NCI-H69 (cell line): Measurements from ENCODE around the gene SUPT3H.

ENCODE experiments used
- DNase-seq: peaks from one replicate; lab custom pipeline; 2025; lab: John Stamatoyannopoulos, UW

Gene SUPT3H

DNA sequence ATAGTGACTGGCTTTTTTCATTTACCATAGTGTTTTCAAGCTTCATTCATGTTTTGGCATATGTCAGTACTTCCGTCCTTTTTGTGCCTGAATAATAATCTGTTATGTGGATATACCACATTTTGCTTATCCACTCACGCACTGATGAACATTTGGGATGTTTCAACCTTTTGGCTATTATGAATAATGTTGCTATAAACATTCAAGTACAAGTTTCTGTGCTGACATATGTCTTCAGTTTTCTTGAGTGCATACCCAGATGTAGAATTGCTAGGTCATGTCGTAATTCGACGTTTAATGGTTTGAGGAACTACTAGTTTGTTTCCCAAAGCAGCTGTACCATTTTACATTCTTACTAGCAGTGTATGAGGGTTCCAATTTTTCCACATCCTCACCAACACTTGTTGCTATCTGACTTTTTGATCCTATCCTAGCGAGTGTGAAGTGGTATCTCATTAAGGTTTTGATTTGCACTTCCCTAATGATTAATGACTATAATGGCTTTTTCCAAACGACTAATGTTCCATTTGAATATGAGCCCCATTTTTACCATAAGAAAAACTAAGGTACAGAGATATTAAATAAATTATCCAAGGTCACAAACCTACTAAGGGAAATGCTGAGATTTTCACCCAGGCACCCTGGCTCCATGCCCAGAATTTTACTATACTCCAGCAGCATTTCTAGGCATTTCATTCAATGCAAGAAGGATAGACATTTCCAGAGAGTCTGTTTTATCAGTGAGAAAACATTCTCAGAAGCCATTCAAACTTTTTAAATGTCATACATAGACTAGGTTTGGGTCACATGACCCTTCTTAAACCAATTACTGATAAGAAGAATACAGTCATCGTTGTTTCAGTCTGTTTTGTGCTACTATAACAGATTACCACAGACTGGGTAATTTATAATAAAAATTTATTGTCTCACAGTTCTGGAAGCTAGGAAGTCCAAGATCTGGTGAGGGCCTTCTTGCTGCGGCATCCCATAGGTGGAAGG, 120.7 kb downstream of the SUPT3H start:
- DNase-seq: no peak

DNA sequence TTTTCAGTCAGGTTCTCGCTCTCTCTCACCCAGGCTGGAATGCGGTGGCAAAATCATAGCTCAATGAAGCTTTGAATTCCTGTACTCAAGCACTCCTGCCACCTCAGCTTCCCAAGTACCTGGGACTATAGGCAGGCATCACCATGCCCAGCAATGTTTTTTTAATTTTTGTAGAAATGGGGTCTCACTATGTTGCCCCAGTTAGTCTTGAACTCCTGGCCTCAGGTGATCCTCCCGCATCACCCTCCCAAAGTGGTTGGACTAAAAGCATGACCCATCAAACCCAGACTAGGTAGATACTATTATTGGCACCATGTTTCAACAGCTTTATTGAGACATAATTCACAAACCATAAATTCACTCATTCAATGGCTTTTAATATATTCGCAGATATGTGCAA, 122.3 kb downstream of the SUPT3H start:
- no peak for DNase-seq

DNA sequence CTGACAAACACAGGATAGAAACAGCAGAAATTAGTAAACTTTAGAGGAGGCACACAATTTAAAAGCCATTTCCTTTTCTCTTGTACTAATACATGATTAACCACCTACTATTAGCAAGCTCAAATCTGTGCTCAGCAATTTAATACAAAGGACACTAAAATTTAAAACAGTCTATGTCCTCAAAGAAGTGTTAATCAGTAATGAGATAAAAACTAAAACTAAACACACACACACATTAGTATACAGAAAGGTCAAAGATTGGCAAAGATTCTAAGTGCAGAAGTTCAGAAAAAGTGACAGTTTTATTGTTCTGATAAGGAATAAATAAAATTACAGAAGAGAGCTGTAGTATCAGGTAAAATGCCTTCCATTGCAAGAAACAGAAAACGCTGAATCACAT, 123.5 kb downstream of the SUPT3H start:
- no peak for DNase-seq

DNA sequence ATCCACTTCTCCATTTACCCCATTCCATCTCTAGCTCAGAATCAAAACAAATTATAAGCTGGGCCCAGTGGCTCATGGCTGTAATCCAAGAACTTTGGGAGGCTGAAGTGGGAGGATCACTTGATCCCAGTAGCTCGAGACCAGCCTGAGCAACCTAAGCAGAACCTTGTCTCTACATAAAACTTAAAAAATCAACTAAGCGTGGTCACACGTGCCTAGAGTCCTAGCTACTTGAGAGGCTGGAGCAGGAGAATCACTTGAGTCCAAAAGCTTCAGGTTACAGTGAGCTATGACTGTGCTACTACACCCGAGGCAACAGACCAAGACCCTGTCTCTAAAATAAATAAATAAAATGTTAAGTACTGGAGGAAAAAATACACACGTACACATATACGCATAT, 124.3 kb downstream of the SUPT3H start:
- no peak for DNase-seq

DNA sequence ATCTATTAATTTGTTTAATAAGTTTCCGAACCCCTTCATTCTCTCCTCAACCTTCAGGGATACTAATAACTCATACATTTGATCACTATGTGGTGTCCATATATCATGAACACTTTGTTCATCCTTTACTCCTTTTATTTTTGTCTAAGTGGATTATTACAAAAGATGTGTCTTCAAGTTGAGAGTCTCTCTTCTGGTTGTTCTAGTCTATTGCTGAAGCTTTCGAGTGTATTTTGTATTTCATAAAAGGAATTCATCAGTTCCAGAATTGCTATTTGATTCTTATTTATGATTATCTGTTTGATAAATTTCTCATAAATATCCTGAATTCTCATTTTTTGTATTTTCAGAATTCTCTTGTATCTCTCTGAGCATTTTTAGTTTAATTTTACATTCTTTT, 146.1 kb downstream of the SUPT3H start:
- no peak for DNase-seq

DNA sequence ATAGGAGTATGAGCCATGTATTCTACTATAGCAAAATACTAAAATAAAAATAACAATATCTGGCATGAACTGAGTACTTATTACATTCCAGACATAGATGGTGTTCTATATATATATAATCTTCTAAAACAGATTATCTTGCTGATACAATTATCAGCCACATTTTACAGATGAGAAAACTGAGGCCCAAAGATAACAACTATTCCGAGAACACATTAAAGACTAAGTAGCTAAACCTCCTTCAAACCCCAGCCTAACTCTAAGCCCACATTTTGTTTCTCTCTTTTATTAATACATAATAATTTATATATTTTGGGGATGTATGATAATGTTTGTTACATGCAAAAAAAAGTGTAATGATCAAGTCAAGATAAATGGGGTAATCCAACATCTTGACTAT, 148.3 kb downstream of the SUPT3H start:
- no peak for DNase-seq

- no peak for DNase-seq
Observed at GRCh38 chr6:45226081-45226480, 151.7 kb downstream of the SUPT3H start.

DNA sequence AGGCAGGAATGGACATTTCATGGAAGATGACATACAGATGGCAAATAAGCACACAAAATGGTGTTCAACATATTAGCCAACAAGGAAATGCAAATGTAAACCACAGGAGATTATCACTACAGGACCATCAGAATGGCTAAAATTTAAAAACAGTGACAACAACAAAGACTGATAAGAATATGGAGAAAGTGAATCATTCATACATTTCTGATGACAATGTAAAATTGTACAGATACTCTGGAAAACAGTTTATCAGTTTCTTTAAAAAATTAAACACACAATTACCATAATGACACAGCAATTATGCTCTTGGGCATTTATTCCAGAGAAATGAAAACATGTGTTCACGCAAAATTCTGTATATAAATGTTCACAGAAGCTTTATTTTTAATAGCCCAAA, 155.4 kb downstream of the SUPT3H start:
- no peak for DNase-seq

DNA sequence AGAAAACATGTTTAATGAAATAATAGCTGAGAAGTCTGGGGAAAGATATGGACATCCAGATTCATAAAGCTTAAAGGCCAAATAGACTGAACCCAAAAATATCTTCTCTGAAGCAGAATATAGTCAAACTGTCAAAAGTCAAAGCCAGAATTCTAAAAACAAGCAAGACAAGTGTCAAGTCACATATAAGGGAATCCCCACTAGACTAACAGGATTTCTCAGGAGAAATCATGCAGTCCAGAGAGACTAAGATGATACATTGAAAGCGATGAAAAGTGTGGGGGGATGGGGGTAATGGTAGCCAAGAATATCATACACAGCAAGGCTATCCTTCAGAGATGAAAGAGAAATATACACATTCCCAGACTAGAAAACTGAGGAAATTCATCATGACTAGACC, 162.0 kb downstream of the SUPT3H start:
- DNase-seq: no peak

DNA sequence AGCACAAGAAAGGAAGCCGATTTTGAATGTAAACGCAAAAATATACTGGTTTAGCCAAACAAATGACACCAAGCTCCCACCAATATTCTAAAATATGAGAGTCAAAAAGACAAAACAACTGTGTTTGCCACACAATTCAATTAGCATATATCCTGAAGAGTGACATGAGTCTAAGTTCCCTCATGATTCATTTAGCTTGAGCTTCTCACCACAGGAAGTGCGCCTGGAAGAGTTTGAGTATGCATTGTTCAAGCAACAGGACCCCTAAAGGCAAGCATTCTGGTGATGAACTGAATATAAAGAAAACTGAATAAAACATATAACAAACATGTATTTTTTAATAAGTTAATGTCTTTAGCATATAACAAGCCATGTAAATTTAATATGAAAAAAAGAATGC, 164.8 kb downstream of the SUPT3H start:
- no peak for DNase-seq

- no peak for DNase-seq
Observed at GRCh38 chr6:45209762-45210161, 168.0 kb downstream of the SUPT3H start.

DNA sequence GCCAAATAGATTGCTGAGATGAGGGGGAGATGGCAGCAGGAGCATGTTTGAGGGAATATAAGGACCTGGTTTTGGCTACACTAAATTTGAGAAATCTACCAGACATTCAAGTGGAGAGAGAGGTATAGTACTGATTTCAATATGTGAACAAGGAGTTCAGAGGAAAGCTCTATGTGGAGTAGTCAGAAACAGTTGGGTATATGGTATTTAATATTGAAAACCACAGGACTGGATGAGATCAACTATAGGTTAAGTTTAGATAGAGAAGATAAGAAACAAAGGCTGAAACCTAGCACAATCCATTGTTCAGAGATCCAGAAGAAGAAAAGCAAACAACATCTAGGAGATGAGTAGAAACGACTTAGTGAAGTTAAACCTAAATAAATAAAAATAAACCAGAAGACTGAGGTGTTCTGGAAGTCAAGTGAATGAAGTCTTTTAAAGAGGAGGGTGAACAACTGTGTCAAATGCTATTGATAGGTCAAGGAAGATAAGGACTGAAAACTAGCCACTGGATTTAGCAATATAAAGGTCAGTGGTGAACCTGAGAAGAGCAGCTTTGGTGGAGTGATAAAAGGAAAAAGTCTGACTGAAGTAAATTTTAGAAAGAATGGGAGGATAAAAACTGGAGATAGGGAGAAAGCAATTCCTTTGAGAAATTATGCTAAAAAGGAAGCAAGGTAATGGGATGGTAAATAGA, 170.8 kb downstream of the SUPT3H start:
- no peak for DNase-seq

- DNase-seq: no peak
Observed at GRCh38 chr6:45201484-45201883, 176.2 kb downstream of the SUPT3H start.

DNA sequence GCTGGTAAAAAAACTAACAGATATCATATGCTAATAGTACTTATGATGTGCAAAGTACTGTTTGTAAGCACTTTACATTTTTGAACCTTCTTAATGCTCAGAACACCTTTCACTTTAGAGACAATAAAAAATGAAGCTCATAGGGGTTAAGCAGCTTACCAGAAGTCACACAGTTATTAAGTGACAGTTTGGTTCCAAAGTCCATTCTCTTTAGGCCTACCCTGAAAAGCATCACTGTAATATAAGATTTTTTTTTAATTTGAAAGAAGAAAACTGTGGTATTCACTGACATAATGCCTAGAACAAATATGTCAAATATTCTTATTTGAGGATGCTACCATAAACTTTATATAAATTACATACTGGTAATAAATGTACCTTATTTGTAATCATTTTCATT, 177.2 kb downstream of the SUPT3H start:
- DNase-seq: no peak

GRCh38 chr6:45199554-45199953, 178.2 kb downstream of the SUPT3H start:
- no peak for DNase-seq

GRCh38 chr6:45196121-45196520, 181.6 kb downstream of the SUPT3H start:
- DNase-seq: no peak

- no peak for DNase-seq
Observed at GRCh38 chr6:45195137-45195536, 182.6 kb downstream of the SUPT3H start.

DNA sequence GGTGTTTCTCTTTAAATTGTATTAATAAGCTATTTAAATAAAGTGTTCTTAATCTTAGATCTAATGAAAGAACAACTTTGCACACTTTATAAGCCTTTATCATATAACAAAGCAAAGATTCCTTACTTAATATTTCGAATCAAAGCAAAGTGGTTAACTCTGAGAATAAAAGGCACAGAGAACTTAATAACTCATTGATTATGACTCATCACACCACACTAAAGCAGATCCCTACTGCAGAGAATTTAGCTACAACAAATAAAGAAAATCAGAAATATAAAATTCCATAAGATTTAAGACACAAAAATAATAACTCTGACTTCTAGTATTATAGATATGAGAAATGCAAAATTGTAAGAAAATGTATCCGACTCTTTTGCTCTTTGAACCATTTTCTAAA, 185.2 kb downstream of the SUPT3H start:
- DNase-seq: no peak

- no peak for DNase-seq
Observed at GRCh38 chr6:45191414-45191813, 186.3 kb downstream of the SUPT3H start.

- no peak for DNase-seq
Observed at GRCh38 chr6:45187836-45188235, 189.9 kb downstream of the SUPT3H start.

DNA sequence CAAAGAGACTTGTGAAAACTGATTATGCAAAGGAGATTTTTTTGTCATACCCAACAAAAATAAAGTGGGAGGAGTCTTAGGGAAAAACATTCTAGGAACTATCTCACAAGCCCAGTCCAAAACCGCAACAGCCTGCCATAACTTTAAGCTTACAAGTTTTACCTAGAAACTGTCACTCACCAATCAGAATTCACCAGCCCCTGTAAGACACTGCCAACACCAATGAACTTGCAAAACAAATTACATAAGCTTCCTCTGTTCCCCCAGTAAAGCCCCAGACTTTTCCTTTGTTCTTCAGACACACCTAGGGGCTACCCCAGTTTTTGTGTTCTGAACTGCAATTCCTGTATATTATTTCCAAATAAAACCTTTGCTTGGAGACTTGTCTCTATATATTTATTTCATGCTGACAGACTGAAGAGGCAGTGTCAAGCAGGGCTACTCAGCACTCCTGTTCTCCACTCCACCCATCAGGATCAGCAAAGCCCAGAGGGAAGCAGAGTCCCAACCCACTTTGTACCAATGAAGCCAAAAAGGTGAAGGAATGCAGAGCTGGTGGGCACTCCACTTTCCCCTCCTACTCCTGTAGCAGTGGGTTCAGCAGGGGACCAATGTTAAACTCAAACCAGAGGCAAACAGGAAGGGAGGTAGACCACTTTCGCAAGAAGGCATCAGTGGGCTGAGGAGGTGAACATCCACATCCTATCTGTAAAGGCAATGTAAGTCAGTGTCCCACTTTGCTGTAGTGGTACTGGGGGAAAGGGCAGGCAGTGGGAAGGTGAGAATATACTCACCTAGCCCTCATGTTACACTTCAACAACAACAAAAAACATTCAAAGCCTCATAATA, 192.1 kb downstream of the SUPT3H start:
- no peak for DNase-seq

- DNase-seq: no peak
Observed at GRCh38 chr6:45184937-45185336, 192.8 kb downstream of the SUPT3H start.
